GM23248 (cell line): ENCODE measurements around the gene PRDX6. TPM values are rescaled to one million over a fixed set of nuclear protein-coding genes. Genes with fewer than 3 reads are reported as not detected.

ENCODE experiments used
- DNase-seq: peaks from one replicate; pipeline ENCODE4 v3.0.0-alpha.2; 2015
- H2AFZ ChIP-seq: fragments of 200-600 bp; sonication (generic); 2 replicates; pipeline ENCODE4 v1.6.1; 2016; ENCODE audit warnings: antibody characterized with exemption
- H3F3A ChIP-seq: fragments of 200-600 bp; sonication (generic); 2 replicates; pipeline ENCODE4 v1.6.1; 2016; ENCODE audit warnings: mild to moderate bottlenecking, antibody characterized with exemption, mixed run types; ENCODE audit not compliant: insufficient read depth
- H3K27ac ChIP-seq: fragments of 200-600 bp; sonication (generic); 2 replicates; pipeline ENCODE4 v1.5.1; 2016; ENCODE audit warnings: mild to moderate bottlenecking
- H3K27me3 ChIP-seq: fragments of 200-600 bp; sonication (generic); replicated peaks from 2 replicates; pipeline ENCODE4 v1.6.1; 2016; ENCODE audit warnings: mild to moderate bottlenecking; ENCODE audit not compliant: insufficient read depth
- H3K36me3 ChIP-seq: fragments of 200-600 bp; sonication (generic); 2 replicates; pipeline ENCODE4 v1.6.1; 2016; ENCODE audit warnings: low read depth, mild to moderate bottlenecking
- H3K4me1 ChIP-seq: fragments of 200-600 bp; sonication (generic); 2 replicates; pipeline ENCODE4 v1.6.1; 2016; ENCODE audit warnings: mild to moderate bottlenecking; ENCODE audit not compliant: insufficient read depth
- H3K4me2 ChIP-seq: fragments of 200-600 bp; sonication (generic); one replicate; pipeline ENCODE4 v1.6.1; 2016; ENCODE audit warnings: mild to moderate bottlenecking; ENCODE audit not compliant: unreplicated experiment
- H3K4me3 ChIP-seq: fragments of 200-600 bp; sonication (generic); 2 replicates; pipeline ENCODE4 v1.5.1; 2016; ENCODE audit warnings: mild to moderate bottlenecking
- H3K79me2 ChIP-seq: fragments of 200-600 bp; sonication (generic); 2 replicates; pipeline ENCODE4 v1.6.1; 2016; ENCODE audit warnings: mild to moderate bottlenecking; ENCODE audit not compliant: insufficient read depth
- H3K9ac ChIP-seq: fragments of 200-600 bp; sonication (generic); 2 replicates; pipeline ENCODE4 v1.6.1; 2016; ENCODE audit warnings: mild to moderate bottlenecking
- H3K9me2 ChIP-seq: fragments of 200-600 bp; sonication (generic); 2 replicates; pipeline ENCODE4 v1.6.1; 2016; ENCODE audit warnings: mixed run types, mild to moderate bottlenecking, moderate library complexity; ENCODE audit not compliant: insufficient read depth
- H3K9me3 ChIP-seq: fragments of 200-600 bp; sonication (generic); one replicate; pipeline ENCODE4 v1.6.1; 2017; ENCODE audit warnings: low read depth
- H4K20me1 ChIP-seq: fragments of 200-600 bp; sonication (generic); 2 replicates; pipeline ENCODE4 v1.6.0; 2016; ENCODE audit not compliant: insufficient read depth
- EZH2 ChIP-seq: fragments of 200-600 bp; sonication (generic); IDR thresholded peaks from 2 replicates; pipeline ENCODE4 v1.6.1; 2018; ENCODE audit warnings: antibody characterized with exemption, mild to moderate bottlenecking; ENCODE audit not compliant: insufficient read depth, poor library complexity, severe bottlenecking
- EZH2phosphoT487 ChIP-seq: fragments of 200-600 bp; sonication (generic); IDR thresholded peaks from 2 replicates; pipeline ENCODE4 v1.6.1; 2018; ENCODE audit warnings: antibody characterized with exemption, moderate library complexity, mild to moderate bottlenecking, low read depth; ENCODE audit not compliant: insufficient read depth
- WGBS, 2 experiments: methylation state at CpG; one replicate each; pipeline ENCODE4 v1.1.6; 2015 to 2017; ENCODE audit warnings: low lambda C conversion rate in 2 of 2, low coverage in 1 of 2; ENCODE audit errors: missing lambda C conversion rate in 2 of 2; 5-methylcytosine and 5-hydroxymethylcytosine counted together
- in situ Hi-C: fragments of 300-500 bp; cut with MboI; formaldehyde crosslinking; loops from 2 replicates; pipeline ENCODE4 v1.15.0; 2020
- polyA plus RNA-seq: library from polyadenylated mRNA; unstranded; fragments of >200 nt; fragmentation: Nextera tagmentation; extraction: Ambion mirVana; gene quantifications from 2 replicates; pipeline ENCODE4 v1.2.1, GENCODE V29; 2016
- total RNA-seq: library from RNA; depleted of rRNA; stranded (reverse); fragments of >200 nt; shearing (Covaris generic); gene quantifications from 2 replicates; pipeline ENCODE4 v1.2.3, GENCODE V29; 2014

PRDX6 gene
- total and polyA plus RNA-seq, 2 experiments from 2014 or later: 336 to 434 TPM

GRCh38 chr1:173495609-173496267, 18.6 kb downstream of the PRDX6 start:
- H3K27ac ChIP-seq: no peak overlapping the region

GRCh38 chr1:173496757-173497320, 19.7 kb downstream of the PRDX6 start:
- WGBS, 2 experiments: 81 to 88% methylated on average over 2 of the region's 2 CpGs
- DNase-seq: no peak
- Histone ChIP-seq H3K4me2 (no peak overlapping the region), H3K27me3 (no peaks in the 10 kb centered on the region), H3K79me2 (no peaks in the 10 kb centered on the region), H3K36me3 (no peaks in the 10 kb centered on the region), H3K4me3 (no peak overlapping the region), H3K9ac (no peak overlapping the region), H2AFZ (no peak overlapping the region), H3K27ac (no peak overlapping the region), H3K9me3 (no peaks in the 10 kb centered on the region), H3K9me2 (no peaks in the 10 kb centered on the region), H3F3A (no peaks in the 10 kb centered on the region), H3K4me1 (no peaks in the 10 kb centered on the region), H4K20me1 (no peaks in the 10 kb centered on the region)
- in situ Hi-C loops: no loop called here
- no peak for TF ChIP-seq EZH2
- no peak for TF ChIP-seq EZH2phosphoT487

More at GRCh38 chr1:173495609-173496267, 18.6 kb downstream of the PRDX6 start:
- Histone ChIP-seq H4K20me1 (no peaks in the 10 kb centered on the region), H3K9me2 (no peaks in the 10 kb centered on the region), H3K9ac (no peak overlapping the region), H3K4me3 (no peak overlapping the region), H3K36me3 (no peaks in the 10 kb centered on the region), H3K4me1 (no peaks in the 10 kb centered on the region), H3F3A (peaks cover 5% of the 10 kb centered on the region; the same call in 1 of the 2 replicates), H3K9me3 (no peaks in the 10 kb centered on the region), H3K79me2 (no peaks in the 10 kb centered on the region), H2AFZ (no peak overlapping the region), H3K4me2 (no peak overlapping the region), H3K27me3 (no peaks in the 10 kb centered on the region)
- no peak for TF ChIP-seq EZH2
- TF ChIP-seq EZH2phosphoT487: no peak
- DNase-seq: no peak
- in situ Hi-C loops: no loop called here
- WGBS, 2 experiments: 74 to 75% methylated on average over 8 of the region's 8 CpGs

- Histone ChIP-seq H3K4me3 (no peak overlapping the region), H3K4me1 (no peaks in the 10 kb centered on the region), H3K79me2 (no peaks in the 10 kb centered on the region), H2AFZ (no peak overlapping the region), H3K9me3 (no peaks in the 10 kb centered on the region), H4K20me1 (no peaks in the 10 kb centered on the region), H3F3A (no peaks in the 10 kb centered on the region), H3K9ac (no peak overlapping the region), H3K27me3 (no peaks in the 10 kb centered on the region), H3K27ac (no peak overlapping the region), H3K4me2 (no peak overlapping the region), H3K9me2 (no peaks in the 10 kb centered on the region), H3K36me3 (no peaks in the 10 kb centered on the region)
- in situ Hi-C loops: no loop called here
- TF ChIP-seq EZH2 (no peak), EZH2phosphoT487 (no peak)
- WGBS, 2 experiments: 40 to 47% methylated on average over 4 of the region's 4 CpGs
- no peak for DNase-seq
These were observed 22.6 kb downstream of the PRDX6 start for GRCh38 chr1:173499729-173500128.

- WGBS, 2 experiments: 77 to 84% methylated on average over 1 of the region's 1 CpG
- H3F3A ChIP-seq: peaks cover 5% of the 10 kb centered on the region; the same call in 1 of the 2 replicates
- no peak for DNase-seq
- 0 out of 2 replicates have a peak, but pooled peaks cover 3% of the 10 kb centered on the region for H3K4me1 ChIP-seq
- no peaks in the 10 kb centered on the region for H3K36me3 ChIP-seq
- H3K4me3 ChIP-seq: no peak overlapping the region
- no peaks in the 10 kb centered on the region for H3K9me2 ChIP-seq
- H3K9me3 ChIP-seq: no peaks in the 10 kb centered on the region
- no peaks in the 10 kb centered on the region for H3K27me3 ChIP-seq
- H3K9ac ChIP-seq: no peak overlapping the region
- no peak overlapping the region for H3K27ac ChIP-seq
- H4K20me1 ChIP-seq: no peaks in the 10 kb centered on the region
- in situ Hi-C loops: no loop called here
- H2AFZ ChIP-seq: no peak overlapping the region
- H3K79me2 ChIP-seq: no peaks in the 10 kb centered on the region
- H3K4me2 ChIP-seq: no peak overlapping the region
- TF ChIP-seq EZH2: no peak
- TF ChIP-seq EZH2phosphoT487: no peak
These were observed 25.0 kb downstream of the PRDX6 start for GRCh38 chr1:173502104-173502503.
